OCI-LY1 (cell line): ENCODE measurements around the gene CEP104.
"Not testable (repeated sequence)": the region's sequence is repeated elsewhere in the genome, so short reads cannot be mapped to it uniquely, and the experiment has no call there.

Experiments used
- H2AFZ ChIP-seq: fragments of 200-600 bp; sonication (generic), shearing (Covaris generic); 2 replicates; pipeline ENCODE4 v1.6.0; 2014; ENCODE audit warnings: antibody characterized with exemption, mild to moderate bottlenecking, low read length
- H3F3A ChIP-seq: fragments of 200-600 bp; sonication (generic), shearing (Covaris generic); 2 replicates; pipeline ENCODE4 v1.6.0; 2014; ENCODE audit warnings: mild to moderate bottlenecking, antibody characterized with exemption, low read length, moderate library complexity; ENCODE audit not compliant: insufficient read depth
- H3K27ac ChIP-seq: fragments of 200-600 bp; sonication (generic); 2 replicates; pipeline ENCODE4 v1.5.1; 2014; ENCODE audit warnings: low read length, mixed run types, mild to moderate bottlenecking, low read depth; ENCODE audit not compliant: poor library complexity, severe bottlenecking
- H3K27me3 ChIP-seq: fragments of 200-600 bp; sonication (generic); 2 replicates; pipeline ENCODE4 v1.6.0; 2014; ENCODE audit warnings: antibody characterized with exemption, mild to moderate bottlenecking, low read length, moderate library complexity; ENCODE audit not compliant: insufficient read depth
- H3K36me3 ChIP-seq: fragments of 200-600 bp; sonication (generic); 2 replicates; pipeline ENCODE4 v1.6.1; 2014; ENCODE audit warnings: mild to moderate bottlenecking, antibody characterized with exemption, low read length, moderate library complexity, mixed read lengths; ENCODE audit not compliant: insufficient read depth
- H3K4me1 ChIP-seq: fragments of 200-600 bp; sonication (generic); 2 replicates; pipeline ENCODE4 v1.5.1; 2014; ENCODE audit warnings: mild to moderate bottlenecking, low read length, moderate library complexity; ENCODE audit not compliant: insufficient read depth, severe bottlenecking
- H3K4me2 ChIP-seq: fragments of 200-600 bp; sonication (generic), shearing (Covaris generic); 2 replicates; pipeline ENCODE4 v1.6.1; 2014; ENCODE audit warnings: low read length
- H3K4me3 ChIP-seq: fragments of 200-600 bp; sonication (generic); 2 replicates; pipeline ENCODE4 v1.5.1; 2014; ENCODE audit warnings: low read length, low read depth, mild to moderate bottlenecking, mixed read lengths; ENCODE audit not compliant: poor library complexity, severe bottlenecking
- H3K79me2 ChIP-seq: fragments of 200-600 bp; shearing (Covaris generic); 2 replicates; pipeline ENCODE4 v1.6.1; 2016; ENCODE audit warnings: mixed run types, low read length, mixed read lengths; ENCODE audit not compliant: insufficient read depth
- H3K9ac ChIP-seq: fragments of 200-600 bp; sonication (generic), shearing (Covaris generic); 2 replicates; pipeline ENCODE4 v1.6.1; 2014; ENCODE audit warnings: mild to moderate bottlenecking, low read length, mixed read lengths
- H3K9me2 ChIP-seq: fragments of 200-600 bp; sonication (generic), shearing (Covaris generic); 2 replicates; pipeline ENCODE4 v1.6.1; 2014; ENCODE audit warnings: low read depth, mild to moderate bottlenecking, low read length, mixed read lengths
- H3K9me3 ChIP-seq: fragments of 200-600 bp; shearing (Covaris generic); 2 replicates; pipeline ENCODE4 v1.6.1; 2014; ENCODE audit warnings: low read length, mixed read lengths
- H4K20me1 ChIP-seq: fragments of 200-600 bp; sonication (generic), shearing (Covaris generic); 2 replicates; pipeline ENCODE4 v1.6.0; 2016; ENCODE audit warnings: mild to moderate bottlenecking, low read length; ENCODE audit not compliant: insufficient read depth
- EZH2 ChIP-seq: fragments of 200-600 bp; sonication (generic), shearing (Covaris generic); IDR thresholded peaks from 2 replicates; pipeline ENCODE4 v1.8.0; 2017; ENCODE audit warnings: borderline replicate concordance, mixed run types, mild to moderate bottlenecking, antibody characterized with exemption, low read length, moderate library complexity, mixed read lengths
- TF ChIP-seq, protein P1 (sequence below): fragments of 200-600 bp; sonication (generic), shearing (Covaris generic); IDR thresholded peaks from 2 replicates; pipeline ENCODE4 v1.5.1; 2017; ENCODE audit warnings: mild to moderate bottlenecking, antibody characterized with exemption, low read length, moderate library complexity, mixed read lengths

CEP104 gene

DNA sequence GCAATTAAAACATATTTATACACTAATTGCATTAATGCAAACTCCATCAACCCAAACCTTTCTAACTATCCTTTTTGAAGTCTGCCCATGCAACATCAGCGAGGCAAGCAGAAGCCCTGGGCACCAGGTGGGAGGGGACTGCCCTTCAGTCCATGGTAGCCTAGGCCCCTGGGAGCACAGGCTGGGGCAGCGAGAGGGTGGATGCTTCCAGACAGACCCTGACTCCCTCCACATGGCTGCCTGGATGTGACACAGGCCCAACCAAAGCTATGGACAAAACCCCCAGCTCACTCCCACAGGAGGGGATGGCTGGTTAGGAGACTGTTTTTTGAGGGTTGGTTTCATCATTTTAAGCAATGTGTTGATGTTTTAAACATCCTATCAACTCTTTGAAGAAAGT is 42.9 kb downstream of the CEP104 start:
- H3K79me2 ChIP-seq, result no peaks in the 10 kb centered on the region
- H3K9me3 ChIP-seq, result no peaks in the 10 kb centered on the region
- no peak overlapping the region for H3K4me3 ChIP-seq
- no peaks in the 10 kb centered on the region for H3K9me2 ChIP-seq
- TF ChIP-seq, protein P1, sequence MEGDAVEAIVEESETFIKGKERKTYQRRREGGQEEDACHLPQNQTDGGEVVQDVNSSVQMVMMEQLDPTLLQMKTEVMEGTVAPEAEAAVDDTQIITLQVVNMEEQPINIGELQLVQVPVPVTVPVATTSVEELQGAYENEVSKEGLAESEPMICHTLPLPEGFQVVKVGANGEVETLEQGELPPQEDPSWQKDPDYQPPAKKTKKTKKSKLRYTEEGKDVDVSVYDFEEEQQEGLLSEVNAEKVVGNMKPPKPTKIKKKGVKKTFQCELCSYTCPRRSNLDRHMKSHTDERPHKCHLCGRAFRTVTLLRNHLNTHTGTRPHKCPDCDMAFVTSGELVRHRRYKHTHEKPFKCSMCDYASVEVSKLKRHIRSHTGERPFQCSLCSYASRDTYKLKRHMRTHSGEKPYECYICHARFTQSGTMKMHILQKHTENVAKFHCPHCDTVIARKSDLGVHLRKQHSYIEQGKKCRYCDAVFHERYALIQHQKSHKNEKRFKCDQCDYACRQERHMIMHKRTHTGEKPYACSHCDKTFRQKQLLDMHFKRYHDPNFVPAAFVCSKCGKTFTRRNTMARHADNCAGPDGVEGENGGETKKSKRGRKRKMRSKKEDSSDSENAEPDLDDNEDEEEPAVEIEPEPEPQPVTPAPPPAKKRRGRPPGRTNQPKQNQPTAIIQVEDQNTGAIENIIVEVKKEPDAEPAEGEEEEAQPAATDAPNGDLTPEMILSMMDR, result no peak
- no peak for TF ChIP-seq EZH2
- no peak overlapping the region for H3K27ac ChIP-seq
- H3K36me3 ChIP-seq, result peaks cover 15% of the 10 kb centered on the region
- no peaks in the 10 kb centered on the region for H3K27me3 ChIP-seq
- no peaks in the 10 kb centered on the region for H4K20me1 ChIP-seq
- no peak overlapping the region for H3K9ac ChIP-seq
- H3F3A ChIP-seq, result no peaks in the 10 kb centered on the region
- H2AFZ ChIP-seq, result no peak overlapping the region
- no peaks in the 10 kb centered on the region for H3K4me1 ChIP-seq
- no peak overlapping the region for H3K4me2 ChIP-seq

DNA sequence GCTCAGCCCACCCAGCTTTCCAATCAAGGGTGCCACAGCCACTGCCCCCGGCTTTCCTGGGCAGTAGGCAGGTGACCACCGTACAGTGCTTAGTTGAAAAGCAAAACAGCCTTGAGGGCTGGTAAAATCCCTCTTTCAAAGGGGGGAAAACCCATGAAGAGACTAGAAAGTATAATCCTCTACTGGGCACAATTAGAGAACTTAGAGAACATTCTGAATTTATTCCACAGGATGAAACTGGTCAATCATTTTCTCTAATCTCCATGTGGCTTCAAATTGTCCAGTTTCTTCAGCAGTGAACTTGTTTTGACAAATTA is 45.5 kb downstream of the CEP104 start:
- no peak overlapping the region for H3K27ac ChIP-seq
- no peaks in the 10 kb centered on the region for H3K4me1 ChIP-seq
- no peaks in the 10 kb centered on the region for H4K20me1 ChIP-seq
- no peak overlapping the region for H3K9ac ChIP-seq
- TF ChIP-seq, protein P1, result no peak
- TF ChIP-seq EZH2, result no peak
- H3K9me3 ChIP-seq, result no peaks in the 10 kb centered on the region
- no peaks in the 10 kb centered on the region for H3K9me2 ChIP-seq
- no peak overlapping the region for H3K4me3 ChIP-seq
- no peak overlapping the region for H3K4me2 ChIP-seq
- no peaks in the 10 kb centered on the region for H3F3A ChIP-seq
- H2AFZ ChIP-seq, result no peak overlapping the region
- no peaks in the 10 kb centered on the region for H3K79me2 ChIP-seq
- peaks cover 15% of the 10 kb centered on the region for H3K36me3 ChIP-seq
- no peaks in the 10 kb centered on the region; the same call in 1 of the 2 replicates for H3K27me3 ChIP-seq

DNA sequence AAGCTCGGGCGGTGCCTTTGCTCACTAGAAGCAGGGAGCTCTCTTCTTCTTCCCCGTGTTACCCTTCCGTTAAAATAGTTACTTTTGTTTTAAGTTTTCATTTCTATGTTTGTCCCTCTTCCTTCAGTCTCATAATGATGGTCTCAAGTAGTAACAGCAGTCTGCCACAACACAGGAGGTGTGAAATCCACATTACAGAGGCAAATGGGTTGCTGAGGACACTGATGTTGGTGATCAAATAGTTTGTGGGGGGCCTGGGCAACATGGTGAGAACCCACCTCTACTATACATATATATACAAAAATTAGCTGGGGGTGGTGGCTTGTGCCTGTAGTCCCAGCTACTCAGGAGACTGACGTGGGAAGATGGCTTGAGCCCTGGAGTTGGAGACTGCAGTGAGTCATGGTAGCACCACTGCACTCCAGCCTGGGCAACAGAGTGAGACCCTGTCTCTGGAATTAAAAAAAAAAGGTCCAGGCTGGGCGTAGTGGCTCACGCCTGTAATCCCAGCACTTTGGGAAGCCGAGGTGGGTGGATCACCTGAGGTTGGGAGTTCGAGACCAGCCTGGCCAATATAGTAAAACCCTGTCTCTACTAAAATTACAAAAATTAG is 46.8 kb downstream of the CEP104 start:
- H3K9me2 ChIP-seq, H3K79me2 ChIP-seq, H3K4me3 ChIP-seq, H2AFZ ChIP-seq, H3K27ac ChIP-seq, H3K4me1 ChIP-seq, H3K9me3 ChIP-seq, H4K20me1 ChIP-seq, H3K4me2 ChIP-seq, H3K27me3 ChIP-seq, H3F3A ChIP-seq, H3K9ac ChIP-seq: not testable (repeated sequence)
- peaks cover 13% of the 10 kb centered on the region for H3K36me3 ChIP-seq

DNA sequence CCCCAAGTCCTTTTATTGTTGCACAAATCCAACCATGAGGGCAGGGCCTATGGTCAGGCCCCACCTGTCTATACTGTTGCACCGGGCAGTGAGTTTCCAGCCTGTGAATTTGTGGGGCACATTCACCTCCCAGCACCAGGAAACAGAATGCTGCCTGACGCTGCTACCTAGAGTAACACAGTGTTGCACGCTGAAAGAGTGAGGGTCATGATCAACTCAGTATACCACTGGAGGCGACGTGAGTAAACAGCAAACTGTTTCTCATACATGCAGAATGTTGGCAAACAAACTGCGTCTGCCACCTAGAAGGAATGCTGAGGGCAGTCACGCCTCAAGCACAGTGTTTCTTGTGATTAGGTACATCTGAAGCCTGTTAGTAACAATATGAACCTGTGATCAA is 47.3 kb downstream of the CEP104 start:
- no peaks in the 10 kb centered on the region for H3F3A ChIP-seq
- peaks cover 7% of the 10 kb centered on the region; the same call in 1 of the 2 replicates for H3K36me3 ChIP-seq
- H3K9me3 ChIP-seq, result no peaks in the 10 kb centered on the region
- no peak overlapping the region for H3K9ac ChIP-seq
- no peaks in the 10 kb centered on the region for H3K79me2 ChIP-seq
- H4K20me1 ChIP-seq, result no peaks in the 10 kb centered on the region
- no peak overlapping the region for H3K4me2 ChIP-seq
- H3K27me3 ChIP-seq, result no peaks in the 10 kb centered on the region; the same call in 1 of the 2 replicates
- no peak overlapping the region for H3K4me3 ChIP-seq
- H3K9me2 ChIP-seq, result no peaks in the 10 kb centered on the region
- no peak overlapping the region for H2AFZ ChIP-seq
- no peak for TF ChIP-seq EZH2
- TF ChIP-seq, protein P1, result no peak
- H3K27ac ChIP-seq, result no peak overlapping the region
- no peaks in the 10 kb centered on the region for H3K4me1 ChIP-seq
